ENCODE data around the gene SNAPC2.
A peak's percentile ranks its signal among the peaks of the same experiment; 100 is the strongest.
"Not testable (repeated sequence)": the region's sequence is repeated elsewhere in the genome, so short reads cannot be mapped to it uniquely, and the experiment has no call there.

The SNAPC2 gene

DNA sequence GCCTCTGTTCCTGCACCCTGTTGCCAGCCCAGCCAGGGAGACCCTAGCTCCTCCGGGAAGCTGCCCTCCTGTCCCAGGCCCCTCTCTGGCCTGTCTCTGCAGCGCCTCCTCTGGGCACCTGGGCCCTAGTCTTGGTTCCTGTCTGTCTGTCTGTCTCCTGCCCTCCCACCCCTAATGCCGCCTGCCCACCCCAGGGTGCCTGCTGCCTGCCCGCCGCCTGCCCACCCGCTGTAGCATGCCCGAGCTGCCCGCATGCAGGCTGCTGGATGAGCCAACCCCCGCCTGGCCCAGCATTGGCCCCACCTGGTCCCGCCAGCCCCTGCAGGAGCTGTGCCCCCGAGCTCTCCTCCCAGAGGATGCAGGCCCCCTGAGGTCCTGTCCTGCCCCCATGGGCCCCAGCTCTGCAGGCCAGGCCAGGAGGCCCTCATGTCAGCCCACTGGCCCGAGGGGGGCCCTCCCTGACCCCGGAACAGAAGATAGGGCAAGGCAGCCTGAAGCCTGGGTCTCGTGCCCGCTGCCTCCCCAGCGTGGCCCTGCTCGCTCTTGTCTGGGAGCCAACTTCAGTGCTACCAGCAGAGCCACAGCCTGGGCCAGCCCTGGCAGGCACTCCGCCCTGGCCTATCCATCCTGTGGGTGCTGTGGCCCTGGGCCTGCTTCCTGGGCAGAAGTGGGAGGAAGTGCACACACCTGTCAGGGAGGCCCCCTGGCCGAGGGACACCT, 11.2 kb upstream of the SNAPC2 start:
- no peak for DNase-seq (ENCODE audit: low read depth, low spot score)

DNA sequence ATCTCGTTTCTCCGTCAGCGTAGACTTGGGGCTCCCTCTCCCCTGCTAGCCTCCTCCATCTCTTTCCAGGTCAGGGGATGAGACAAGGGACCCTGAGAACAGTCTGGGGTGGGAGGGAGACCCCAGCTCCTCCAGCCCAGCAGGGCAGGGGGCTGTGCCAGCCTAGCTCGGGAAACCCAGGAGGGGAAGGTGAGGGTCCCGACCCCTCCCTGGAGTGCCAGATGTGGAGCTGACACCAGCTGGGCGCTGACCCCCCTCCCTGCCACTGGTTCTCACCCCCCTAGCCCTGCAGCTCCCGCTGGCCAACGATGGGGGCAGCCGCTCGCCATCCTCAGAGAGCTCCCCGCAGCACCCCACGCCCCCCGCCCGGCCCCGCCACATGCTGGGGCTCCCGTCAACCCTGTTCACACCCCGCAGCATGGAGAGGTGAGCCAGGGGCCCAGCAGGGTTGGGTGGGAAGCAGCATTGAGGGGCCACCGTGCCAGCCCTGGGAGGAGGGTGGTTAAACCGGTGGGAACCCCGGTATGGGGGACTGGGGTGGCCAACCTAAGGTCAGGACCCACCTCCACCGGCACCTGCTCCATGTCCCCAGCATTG, 10.6 kb upstream of the SNAPC2 start:
- DNase-seq (ENCODE audit: low read depth, low spot score): no peak

DNA sequence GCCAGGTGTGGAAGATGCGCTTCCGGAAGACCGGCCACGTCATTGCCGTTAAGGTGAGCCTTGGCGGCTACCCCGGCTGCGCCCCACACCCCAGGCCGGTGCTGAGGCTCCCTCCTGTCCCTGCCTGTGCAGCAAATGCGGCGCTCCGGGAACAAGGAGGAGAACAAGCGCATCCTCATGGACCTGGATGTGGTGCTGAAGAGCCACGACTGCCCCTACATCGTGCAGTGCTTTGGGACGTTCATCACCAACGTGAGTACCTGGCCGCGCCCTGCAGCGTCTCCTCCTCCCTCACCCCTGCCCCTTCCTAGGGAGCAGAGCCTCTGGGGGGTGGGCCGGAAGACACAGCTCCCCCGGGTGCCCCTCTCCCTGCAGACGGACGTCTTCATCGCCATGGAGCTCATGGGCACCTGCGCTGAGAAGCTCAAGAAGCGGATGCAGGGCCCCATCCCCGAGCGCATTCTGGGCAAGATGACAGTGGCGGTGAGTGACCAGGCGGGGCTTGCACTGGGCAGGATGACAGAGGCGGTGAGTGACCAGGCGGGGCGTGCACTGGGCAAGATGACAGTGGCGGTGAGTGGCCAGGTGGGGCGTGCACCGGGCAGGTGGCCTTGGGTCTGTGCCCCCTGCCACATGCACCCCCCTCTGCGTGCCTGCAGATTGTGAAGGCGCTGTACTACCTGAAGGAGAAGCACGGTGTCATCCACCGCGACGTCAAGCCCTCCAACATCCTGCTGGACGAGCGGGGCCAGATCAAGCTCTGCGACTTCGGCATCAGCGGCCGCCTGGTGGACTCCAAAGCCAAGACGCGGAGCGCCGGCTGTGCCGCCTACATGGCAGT, 9.6 kb upstream of the SNAPC2 start:
- no peak for DNase-seq (ENCODE audit: low read depth, low spot score)

DNA sequence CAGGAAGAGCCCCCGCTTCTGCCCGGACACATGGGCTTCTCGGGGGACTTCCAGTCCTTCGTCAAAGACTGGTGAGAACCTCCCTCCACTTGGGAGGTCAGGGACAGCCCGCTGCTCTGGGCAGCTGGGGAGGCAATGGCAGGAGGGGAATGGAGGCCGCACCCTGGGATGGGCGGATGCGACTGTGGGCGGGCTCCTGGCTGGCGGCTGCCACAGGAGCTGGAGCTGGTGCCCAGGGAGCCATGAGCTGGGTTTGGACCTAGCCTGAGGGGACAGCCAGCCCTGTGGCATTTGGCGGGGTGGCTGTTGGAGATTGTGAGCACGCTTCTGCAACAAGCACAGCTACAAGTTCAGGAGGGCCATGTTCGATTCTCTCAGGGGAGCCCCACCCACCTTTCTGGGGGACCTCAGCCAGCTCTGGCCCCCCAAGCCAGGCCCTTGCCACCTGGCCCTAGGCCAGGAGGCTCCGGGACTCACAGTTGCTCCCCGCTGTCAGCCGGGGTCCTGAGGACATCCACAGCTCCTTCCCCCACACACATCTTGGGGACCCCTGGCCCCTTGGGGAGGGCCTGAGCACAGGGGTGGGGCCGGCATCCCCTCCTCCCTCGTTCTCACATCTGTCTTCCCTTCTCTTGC, 8.5 kb upstream of the SNAPC2 start:
- DNase-seq (ENCODE audit: low read depth, low spot score): no peak

DNA sequence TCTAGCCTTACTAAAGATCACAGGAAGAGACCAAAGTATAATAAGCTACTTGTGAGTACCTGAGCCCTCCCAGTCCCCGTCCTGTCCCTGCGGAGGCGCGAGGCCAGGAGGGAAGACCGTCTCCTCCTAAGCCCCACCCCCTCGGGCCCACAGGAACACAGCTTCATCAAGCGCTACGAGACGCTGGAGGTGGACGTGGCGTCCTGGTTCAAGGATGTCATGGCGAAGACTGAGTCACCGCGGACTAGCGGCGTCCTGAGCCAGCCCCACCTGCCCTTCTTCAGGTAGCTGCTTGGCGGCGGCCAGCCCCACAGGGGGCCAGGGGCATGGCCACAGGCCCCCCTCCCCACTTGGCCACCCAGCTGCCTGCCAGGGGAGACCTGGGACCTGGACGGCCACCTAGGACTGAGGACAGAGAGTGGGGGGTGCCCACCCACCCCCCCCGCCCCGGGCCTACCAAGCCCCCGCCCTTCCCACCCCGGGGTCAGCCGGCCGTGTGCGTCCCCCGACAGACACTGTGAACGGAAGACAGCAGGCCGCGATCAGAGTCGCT, 7.9 kb upstream of the SNAPC2 start:
- no peak for DNase-seq (ENCODE audit: low read depth, low spot score)

DNA sequence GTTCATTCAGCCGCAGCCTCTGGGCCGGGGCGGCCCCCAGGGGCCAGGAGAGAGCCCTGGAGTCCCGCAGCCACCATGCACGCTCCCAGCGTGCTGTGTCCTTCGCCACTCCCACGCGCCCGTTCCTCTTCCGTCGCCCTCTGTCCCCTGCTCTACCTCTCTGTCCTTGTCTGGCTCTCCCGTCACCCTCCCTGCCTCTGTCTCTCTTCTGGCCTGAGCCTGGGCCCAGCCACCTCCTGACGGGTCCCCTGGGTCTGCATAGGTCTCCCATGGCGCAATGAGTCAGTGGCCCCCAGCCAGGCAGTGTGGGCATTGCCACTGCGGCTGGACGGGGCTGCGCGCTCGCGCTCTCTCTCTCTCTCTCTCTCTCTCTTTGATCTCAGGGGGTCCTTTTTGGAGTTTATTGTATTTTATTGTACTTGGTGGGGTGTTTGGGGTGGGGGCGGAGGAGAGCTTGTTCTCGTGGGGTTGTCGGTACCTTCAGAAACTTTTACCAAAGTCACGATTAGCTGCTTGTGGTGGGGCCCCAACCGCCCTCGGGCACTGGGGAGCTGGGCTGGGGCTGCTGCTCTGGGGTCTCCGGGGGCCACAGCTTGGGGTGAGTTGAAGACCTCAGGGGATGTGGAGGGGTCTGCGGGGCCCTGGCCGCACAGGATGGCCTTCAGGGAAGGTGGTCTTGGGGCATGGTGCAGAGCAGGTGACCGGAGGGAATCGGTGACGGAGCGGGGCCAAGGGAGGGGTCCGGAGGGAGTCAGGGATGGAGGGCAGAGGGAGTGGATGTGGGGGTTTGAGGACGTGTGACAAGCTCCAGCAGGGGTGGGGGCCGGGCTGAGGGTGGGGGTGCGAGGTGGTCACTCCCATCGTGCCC, 7.2 kb upstream of the SNAPC2 start:
- DNase-seq (ENCODE audit: low read depth, low spot score): no peak

DNA sequence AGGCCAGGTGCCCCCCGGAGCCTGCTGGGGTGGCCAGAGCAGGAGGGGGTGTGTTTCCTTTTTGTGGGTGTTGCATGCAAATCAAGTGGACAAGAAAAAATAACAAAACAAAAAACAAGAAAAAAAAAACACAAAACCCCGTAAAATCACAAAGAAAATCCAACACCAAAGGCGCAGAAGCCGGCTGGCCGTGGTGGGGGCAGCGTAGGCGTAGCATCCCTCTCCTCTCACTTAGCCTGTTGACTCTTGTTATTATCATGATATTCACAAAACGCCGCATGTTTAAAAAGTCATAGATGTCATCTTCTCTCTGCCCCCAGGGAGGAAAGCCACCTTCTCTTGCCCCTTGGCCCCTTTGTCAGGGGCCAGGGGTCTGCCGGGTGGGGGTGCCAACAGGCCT, 6.5 kb upstream of the SNAPC2 start:
- no peak for DNase-seq (ENCODE audit: low read depth, low spot score)

DNA sequence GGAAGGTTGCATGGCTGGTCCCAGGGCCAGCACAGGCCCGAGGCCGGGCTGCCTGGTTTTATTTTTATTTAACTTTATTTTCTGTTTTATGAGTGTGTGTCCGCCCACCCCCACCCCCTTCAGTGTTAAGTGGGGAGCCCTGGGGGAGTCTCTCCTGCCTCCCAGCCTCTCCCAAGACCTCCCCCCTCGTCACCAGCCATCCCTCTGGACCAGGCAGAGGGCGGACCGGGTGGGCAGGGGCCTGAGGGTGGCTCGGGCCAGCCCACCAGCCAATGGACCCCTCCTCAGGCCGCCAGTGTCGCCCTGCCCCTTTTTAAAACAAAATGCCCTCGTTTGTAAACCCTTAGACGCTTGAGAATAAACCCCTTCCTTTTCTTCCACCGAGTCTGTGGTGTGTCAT, 6.0 kb upstream of the SNAPC2 start:
- no peak for DNase-seq (ENCODE audit: low read depth, low spot score)

DNA sequence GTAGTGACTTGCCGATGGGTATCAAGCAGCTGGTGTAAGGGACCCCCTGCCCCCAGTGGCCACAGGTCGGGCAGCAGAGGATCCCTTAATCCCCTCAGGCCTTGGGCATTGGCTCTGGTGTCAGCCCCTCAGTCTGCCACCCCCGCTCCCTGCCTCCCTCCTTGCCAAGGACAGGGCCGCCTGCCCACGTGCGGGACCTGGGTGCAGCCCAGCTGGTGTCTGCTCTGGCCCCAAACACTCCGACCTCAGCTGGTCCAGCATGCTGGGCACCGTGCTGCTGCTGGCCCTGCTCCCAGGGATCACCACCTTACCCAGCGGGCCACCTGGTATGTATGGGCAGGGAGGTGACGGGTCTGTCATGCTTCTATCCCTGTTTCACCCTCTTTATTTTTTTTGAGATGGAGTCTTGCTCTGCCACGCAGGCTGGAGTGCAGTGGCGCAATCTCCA, 5.5 kb upstream of the SNAPC2 start, which contains the start of gene TGFBR3L:
Gene TGFBR3L (plus strand): TSS at position 233 of the 448 bp plus-strand sequence.
- no peak for DNase-seq (ENCODE audit: low read depth, low spot score)

DNA sequence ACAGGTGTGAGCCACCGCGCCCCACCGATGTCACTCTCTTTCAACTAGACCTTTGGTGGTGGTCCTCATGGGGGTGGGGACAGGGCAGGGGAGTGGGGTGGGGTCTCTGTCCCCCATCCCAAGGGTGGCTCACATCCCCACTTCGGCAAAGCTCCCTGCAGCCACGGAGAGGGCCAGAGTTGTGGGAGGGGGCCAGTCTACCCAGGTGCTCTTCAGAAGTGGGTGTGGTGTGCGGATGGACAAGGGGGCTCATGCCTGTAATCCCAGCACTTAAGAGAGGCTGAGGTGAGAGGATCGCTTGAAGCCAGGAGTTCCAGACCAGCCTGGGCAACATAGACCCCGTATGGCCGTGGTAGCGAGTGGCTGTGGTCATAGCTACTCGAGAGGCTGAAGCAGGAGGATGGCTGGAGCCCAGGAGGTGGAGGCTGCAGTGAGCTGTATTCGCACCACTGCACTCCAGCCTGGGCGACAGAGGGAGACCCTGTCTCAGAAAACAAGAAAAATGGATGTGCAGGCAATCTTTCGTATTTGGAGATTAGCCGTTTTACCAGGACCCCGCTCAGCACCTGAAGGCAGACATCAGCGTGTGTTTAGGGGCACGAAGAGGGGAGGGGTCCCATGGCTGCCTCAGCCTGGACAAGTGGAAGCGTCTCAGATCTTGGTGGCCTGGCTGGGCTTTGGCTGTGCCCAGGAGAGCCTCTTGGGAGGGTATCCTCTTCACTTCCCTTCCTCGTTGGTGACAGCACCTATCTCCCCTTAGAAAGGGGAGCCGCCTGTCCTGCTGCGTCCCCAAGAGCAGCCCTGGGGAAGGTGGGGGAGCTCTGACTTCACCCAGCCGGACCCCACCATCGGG, 4.7 kb upstream of the SNAPC2 start:
- DNase-seq (ENCODE audit: low read depth, low spot score): no peak

DNA sequence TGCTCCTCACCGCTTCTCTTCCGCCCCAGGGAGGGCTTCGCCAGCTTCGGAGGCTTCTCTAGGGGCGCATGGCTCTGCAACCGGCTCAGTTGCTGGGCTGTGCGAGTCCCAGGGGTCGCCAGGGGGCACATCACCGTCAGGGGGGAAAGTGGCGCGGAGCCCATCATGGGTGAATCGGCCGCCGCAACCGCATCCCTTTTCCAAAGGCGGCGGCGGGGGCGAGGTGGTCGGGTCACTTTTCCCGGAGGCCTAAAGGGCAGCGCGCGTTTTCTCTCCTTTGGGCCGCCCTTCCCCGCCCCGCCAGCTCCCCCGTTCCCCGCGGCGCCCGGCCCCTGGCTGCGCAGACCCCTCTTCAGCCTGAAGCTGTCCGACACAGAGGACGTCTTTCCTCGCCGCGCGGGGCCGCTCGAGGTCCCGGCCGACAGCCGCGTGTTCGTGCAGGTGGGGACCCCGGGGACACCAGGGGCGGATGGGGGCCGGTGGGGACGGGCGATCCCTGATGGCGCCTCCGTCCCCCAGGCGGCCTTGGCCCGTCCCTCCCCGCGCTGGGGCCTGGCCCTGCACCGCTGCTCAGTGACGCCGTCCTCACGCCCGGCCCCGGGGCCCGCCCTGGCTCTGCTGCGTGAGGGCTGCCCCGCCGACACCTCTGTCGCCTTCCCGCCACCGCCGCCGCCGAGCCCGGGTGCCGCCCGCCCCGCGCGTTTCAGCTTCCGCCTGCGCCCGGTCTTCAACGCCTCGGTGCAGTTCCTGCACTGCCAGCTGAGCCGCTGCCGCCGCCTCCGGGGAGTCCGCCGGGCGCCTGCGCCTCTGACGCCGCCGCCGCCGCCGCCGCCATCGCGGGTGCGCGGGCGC, 3.8 kb upstream of the SNAPC2 start:
- no peak for DNase-seq (ENCODE audit: low read depth, low spot score)

DNA sequence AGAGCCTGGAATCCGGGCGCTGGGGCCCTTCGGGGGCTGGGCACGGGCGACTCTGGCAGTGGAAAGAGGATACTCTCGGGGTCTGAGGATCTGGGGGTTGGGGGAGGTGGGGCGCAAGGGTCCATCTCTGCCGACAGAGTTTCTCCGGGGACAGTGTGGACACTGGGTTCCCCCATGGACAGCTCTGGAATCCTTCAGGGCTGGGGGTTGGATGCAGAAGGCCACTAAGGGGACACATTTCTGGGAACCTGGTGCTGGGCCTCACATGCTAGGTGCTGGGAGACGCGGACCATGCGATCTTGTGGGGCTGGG, 3.2 kb upstream of the SNAPC2 start:
- DNase-seq (ENCODE audit: low read depth, low spot score): no peak

DNA sequence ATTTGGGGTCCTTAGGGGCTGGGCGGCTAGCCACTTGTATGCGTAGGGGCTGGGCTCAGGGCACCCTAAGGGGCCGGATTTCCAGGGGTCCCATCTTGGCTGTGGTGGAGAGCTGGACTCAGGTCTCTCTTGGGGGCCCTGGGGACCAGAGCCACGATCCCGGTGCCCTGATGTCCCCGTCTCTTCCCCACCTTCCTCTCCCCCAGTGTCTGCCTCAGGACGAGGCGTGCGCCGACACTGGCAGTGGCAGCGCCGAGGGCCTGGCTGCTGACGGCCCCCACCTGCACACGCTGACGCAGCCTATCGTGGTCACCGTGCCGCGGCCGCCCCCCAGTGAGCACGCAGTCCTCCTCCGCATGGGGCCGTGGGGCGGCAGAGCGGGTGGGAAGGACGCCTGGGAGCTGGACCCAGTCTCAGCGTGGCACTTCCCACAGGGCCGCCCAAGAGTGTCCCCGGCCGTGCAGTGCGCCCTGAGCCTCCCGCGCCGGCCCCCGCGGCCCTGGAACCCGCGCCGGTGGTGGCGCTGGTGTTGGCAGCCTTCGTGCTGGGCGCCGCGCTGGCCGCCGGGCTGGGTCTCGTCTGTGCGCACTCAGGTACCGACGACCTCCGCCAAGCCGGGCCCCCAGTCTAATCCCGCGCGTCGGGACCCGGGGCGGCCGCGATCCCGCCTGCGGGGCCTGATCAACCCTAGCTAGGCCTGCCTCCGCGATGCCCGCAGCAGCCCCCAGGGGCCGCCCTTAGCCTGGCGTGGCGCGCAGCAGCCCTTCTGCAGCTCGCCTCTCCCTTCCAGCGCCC, 2.7 kb upstream of the SNAPC2 start:
- no peak for DNase-seq (ENCODE audit: low read depth, low spot score)

DNA sequence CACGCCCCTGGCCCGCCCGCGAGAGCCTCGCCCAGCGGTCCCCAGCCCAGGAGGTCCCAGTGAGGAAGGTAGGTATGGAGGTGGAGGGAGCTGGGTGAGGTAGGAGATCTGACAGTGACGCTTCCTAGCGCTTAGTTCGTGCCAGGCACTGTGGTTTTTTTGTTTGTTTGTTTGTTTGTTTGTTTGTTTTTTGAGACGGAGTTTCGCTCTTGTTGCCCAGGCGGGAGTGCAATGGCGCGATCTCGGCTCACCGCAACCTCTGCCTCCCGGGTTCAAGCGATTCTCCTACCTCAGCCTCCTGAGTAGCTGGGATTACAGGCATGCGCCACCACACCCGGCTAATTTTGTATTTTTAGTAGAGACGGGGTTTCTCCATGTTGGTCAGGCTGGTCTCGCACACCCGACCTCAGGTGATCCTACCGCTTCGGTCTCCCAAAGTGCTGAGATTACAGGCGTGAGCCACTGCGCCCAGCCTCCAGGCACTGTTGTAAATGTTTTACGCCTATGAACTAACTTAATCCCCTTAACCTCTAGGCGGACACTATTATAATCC, 2.0 kb upstream of the SNAPC2 start:
- not testable (repeated sequence) for DNase-seq (ENCODE audit: low read depth, low spot score)

DNA sequence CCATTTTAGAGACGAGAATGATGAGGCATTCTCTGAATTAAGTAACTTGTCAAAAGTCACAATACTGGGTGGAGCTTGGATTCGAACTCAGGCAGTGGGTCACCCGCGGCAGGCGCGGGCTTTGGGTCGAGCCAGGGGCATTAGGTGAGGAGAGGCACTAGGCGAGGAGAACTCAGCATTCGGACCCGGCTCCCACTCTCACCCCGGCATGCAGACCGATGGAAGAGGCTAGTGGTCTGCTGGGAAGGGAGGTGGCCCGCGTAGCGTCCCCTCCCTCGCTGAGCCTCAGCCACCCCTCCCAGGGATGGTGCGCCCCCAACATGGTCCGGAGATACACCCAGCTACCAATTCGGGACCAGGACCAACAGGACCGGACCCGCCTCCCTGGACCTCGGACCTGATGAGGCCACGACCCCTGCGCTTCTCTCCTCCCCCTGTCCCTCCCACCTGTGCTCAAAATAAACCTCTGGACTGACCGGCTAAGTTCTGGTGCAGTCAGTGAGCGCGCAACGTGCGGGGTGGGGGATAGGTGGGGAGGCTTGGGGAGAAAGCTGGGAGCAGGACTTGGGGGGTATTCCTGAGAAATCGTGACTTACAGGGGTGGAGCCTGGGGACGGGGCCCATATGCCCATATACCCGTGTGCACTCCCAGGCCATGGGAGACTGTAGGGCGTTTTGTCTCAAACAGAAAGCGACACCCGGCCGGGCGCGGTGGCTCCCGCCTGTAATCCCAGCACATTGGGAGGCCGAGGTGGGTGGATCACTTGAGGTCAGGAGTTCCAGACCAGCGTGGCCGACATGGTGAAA, 1.3 kb upstream of the SNAPC2 start:
- no peak for DNase-seq (ENCODE audit: low read depth, low spot score)

DNA sequence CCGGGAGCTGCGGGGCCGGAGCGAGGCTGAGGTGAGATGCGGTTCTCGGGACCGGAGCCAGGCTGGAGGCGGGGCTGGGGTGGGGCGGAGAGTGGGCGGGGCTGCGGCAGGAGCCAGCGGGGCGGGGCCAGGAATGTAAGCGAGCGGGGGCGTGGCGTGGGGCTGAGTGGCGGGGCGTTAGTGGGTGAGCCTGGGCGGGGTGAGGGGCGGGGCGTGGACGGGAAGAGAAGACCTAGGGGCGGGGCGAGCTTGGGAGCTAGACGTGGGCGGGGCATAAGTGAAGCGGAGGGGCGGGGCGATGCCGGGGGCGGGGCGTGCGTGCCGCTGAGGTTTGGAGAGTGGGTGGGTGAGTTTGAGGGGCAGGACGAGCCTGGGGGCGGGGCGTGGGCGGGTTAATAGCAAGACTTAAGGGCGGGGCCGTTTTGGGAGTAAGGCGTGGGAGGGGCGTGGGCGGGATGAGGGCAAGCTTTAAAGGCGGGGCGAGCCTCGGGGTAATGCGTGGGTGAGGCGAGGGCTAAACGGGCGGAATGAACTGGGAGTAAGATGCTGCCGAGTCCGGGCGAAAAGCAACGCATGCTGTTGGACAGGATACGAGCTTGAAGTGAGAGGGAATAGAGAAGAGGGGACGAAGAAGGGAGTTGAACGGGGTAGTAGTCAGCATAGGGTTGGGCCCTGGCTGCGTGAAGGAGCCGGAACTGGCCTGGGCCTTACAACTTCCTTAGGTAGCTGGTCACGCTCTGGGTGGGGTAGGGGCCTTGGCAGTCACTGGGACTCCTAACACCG, 572 bp downstream of the SNAPC2 start:
- peak; percentile 99 for DNase-seq (ENCODE audit: low read depth, low spot score)

Data from activated naive CD8-positive, alpha-beta T cell treated with anti-CD3 and anti-CD28 coated beads, Interleukin-2, amount 50 U/mL, for 16 hours (primary cell).